AG04450 (cell line): ENCODE data around the gene KIF26B. TPM values are rescaled to one million over a fixed set of nuclear protein-coding genes. Genes with fewer than 3 reads are reported as not detected.
"Not testable (repeated sequence)": the region's sequence is repeated elsewhere in the genome, so short reads cannot be mapped to it uniquely, and the experiment has no call there.

Experiments used
- CTCF ChIA-PET: fragments of 300-600, 350-600 bp; formaldehyde crosslinking; extraction: SDS; loops from one replicate; lab custom pipeline; 2022; ENCODE audit warnings: antibody characterized with exemption, inconsistent platforms; lab: Charles Lee
- POLR2A ChIA-PET: fragments of 350-600 bp; formaldehyde crosslinking; extraction: SDS; loops from one replicate; lab custom pipeline; 2021; ENCODE audit warnings: antibody characterized with exemption, inconsistent platforms; lab: Yijun Ruan, JAX
- DNase-seq: peaks from one replicate; pipeline ENCODE4 v3.0.0-alpha.2; 2011; ENCODE audit warnings: low read depth, low spot score
- H3K27ac ChIP-seq: one replicate; pipeline ENCODE4 v1.5.1; 2012; ENCODE audit warnings: low read depth, low read length, control low read depth
- H3K27me3 ChIP-seq: one replicate; pipeline ENCODE4 v1.6.0; 2012; ENCODE audit warnings: low read length; ENCODE audit not compliant: control insufficient read depth, insufficient read depth
- H3K4me3 ChIP-seq: 2 replicates; pipeline ENCODE4 v1.5.1; 2011; ENCODE audit warnings: mild to moderate bottlenecking, low read depth, low read length, control low read depth
- H3K9me3 ChIP-seq: 2 replicates; pipeline ENCODE4 v1.5.1; 2012; ENCODE audit warnings: low read length; ENCODE audit not compliant: control insufficient read depth, insufficient read depth
- polyA plus RNA-seq: library from polyadenylated mRNA; depleted of rRNA; stranded (reverse); fragments of >200 nt; gene quantifications from 2 replicates; pipeline ENCODE4 v1.2.3, GENCODE V29; 2011
- TF ChIP-seq, protein P1 (sequence below): IDR thresholded peaks from 2 replicates; pipeline ENCODE4 v1.5.1; 2011; ENCODE audit warnings: low read depth, low read length, control low read depth, inconsistent platforms

KIF26B gene
- polyA plus RNA-seq, 1 experiment = 2.4 TPM

DNA sequence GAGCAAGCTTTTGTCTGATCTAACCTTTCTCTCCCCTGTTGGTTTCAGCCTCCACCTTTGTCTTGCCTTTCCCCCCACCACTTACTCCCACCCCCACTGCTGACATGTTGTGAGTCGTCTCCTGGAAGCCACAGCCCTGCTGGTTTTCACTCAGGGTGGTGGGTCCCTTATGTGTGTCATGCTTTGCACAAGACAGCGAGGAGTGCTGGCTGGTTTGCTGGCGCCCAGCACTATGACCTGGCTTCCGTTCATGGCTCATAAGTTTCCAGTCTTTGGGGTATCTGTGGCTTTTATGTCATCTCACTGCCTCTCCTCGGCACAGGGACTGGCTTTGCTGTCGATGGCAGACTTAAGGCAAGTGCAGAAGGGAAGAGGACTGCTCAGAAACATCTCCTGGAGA, 177.7 kb downstream of the KIF26B start:
- POLR2A ChIA-PET = no interaction called here
- peaks cover 3% of the 10 kb centered on the region; the same call in 1 of the 2 replicates for H3K9me3 ChIP-seq
- DNase-seq = no peak
- CTCF ChIA-PET = no interaction called here
- TF ChIP-seq, protein P1, sequence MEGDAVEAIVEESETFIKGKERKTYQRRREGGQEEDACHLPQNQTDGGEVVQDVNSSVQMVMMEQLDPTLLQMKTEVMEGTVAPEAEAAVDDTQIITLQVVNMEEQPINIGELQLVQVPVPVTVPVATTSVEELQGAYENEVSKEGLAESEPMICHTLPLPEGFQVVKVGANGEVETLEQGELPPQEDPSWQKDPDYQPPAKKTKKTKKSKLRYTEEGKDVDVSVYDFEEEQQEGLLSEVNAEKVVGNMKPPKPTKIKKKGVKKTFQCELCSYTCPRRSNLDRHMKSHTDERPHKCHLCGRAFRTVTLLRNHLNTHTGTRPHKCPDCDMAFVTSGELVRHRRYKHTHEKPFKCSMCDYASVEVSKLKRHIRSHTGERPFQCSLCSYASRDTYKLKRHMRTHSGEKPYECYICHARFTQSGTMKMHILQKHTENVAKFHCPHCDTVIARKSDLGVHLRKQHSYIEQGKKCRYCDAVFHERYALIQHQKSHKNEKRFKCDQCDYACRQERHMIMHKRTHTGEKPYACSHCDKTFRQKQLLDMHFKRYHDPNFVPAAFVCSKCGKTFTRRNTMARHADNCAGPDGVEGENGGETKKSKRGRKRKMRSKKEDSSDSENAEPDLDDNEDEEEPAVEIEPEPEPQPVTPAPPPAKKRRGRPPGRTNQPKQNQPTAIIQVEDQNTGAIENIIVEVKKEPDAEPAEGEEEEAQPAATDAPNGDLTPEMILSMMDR = no peak
- H3K27me3 ChIP-seq = no peaks in the 10 kb centered on the region
- H3K4me3 ChIP-seq = no peak overlapping the region
- no peak overlapping the region for H3K27ac ChIP-seq

DNA sequence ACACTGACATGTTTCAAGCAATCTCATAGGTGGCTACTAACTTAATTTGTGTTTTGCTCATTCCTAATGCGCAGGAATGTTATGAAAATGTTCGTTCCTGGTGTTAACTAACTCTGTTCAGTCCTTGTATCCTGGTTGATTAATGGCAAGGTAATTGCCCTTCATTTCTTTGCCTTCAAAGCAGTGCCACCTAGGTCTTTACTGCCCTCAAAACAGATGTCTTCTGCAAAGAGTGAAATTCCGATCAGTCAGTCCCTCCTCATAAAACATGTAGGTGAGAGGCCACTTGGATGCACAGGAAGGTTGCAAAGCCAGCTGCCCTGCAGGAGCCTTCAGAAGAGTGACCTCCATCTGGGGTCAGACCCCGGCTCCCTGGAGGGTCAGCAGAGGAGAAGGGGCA, 179.4 kb downstream of the KIF26B start:
- Histone ChIP-seq H3K9me3 (peaks cover 3% of the 10 kb centered on the region; the same call in 1 of the 2 replicates), H3K27me3 (no peaks in the 10 kb centered on the region), H3K27ac (no peak overlapping the region), H3K4me3 (no peak overlapping the region)
- DNase-seq = no peak
- ChIA-PET POLR2A (no interaction called here), CTCF (no interaction called here)
- TF ChIP-seq, protein P1 = no peak

DNA sequence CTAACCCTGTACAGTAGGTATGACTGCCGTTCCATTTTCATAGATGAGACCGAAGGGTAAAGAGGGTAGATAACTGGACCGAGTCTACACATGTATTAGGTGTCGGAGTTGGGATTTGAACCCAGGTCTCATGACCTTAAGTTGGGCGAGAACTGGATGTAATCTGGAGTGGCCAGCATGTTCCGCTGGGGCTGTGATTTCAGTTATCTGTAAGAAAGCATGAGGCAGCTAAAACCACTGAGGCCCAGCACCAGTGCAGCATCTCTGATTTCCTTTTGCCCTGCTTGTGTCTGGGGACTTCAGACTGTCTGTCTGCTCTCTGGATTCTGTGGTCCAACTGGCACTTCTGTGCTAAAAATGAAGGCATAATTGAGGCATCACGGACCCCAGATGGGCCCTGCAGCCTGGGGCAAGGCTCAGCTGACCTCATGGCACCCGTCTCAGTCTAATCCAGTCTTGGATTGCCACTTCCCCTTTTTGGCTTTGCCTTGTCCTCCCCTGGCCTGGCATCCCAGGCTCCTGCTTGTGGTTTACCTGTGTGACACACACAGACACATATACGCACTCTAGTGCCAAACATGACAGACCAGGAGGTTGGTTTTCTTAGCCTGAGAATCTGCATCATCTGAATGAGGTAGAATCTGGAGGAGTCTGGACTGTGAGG, 180.2 kb downstream of the KIF26B start:
- ChIA-PET CTCF (no interaction called here), POLR2A (no interaction called here)
- Histone ChIP-seq H3K27me3 (no peaks in the 10 kb centered on the region), H3K27ac (no peak overlapping the region), H3K4me3 (no peak overlapping the region), H3K9me3 (peaks cover 3% of the 10 kb centered on the region; the same call in 1 of the 2 replicates)
- TF ChIP-seq, protein P1 = no peak
- no peak for DNase-seq

DNA sequence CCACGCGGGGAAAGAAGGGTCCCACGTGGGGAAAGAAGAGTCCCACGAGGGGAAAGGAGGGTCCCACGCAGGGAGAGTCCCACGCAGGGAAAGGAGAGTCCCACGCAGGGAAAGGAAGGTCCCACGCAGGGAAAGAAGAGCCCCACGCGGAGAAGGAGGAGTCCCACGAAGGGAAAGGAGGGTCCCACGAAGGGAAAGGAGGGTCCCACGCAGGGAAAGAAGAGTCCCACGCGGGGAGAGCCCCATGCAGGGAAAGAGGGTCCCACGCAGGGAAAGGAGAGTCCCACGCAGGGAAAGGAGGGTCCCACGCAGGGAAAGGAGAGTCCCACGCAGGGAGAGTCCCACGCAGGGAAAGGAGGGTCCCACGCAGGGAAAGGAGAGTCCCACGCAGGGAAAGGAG, 180.9 kb downstream of the KIF26B start:
- DNase-seq, H3K4me3 ChIP-seq, CTCF ChIA-PET, H3K9me3 ChIP-seq, H3K27me3 ChIP-seq, H3K27ac ChIP-seq, POLR2A ChIA-PET: not testable (repeated sequence)

DNA sequence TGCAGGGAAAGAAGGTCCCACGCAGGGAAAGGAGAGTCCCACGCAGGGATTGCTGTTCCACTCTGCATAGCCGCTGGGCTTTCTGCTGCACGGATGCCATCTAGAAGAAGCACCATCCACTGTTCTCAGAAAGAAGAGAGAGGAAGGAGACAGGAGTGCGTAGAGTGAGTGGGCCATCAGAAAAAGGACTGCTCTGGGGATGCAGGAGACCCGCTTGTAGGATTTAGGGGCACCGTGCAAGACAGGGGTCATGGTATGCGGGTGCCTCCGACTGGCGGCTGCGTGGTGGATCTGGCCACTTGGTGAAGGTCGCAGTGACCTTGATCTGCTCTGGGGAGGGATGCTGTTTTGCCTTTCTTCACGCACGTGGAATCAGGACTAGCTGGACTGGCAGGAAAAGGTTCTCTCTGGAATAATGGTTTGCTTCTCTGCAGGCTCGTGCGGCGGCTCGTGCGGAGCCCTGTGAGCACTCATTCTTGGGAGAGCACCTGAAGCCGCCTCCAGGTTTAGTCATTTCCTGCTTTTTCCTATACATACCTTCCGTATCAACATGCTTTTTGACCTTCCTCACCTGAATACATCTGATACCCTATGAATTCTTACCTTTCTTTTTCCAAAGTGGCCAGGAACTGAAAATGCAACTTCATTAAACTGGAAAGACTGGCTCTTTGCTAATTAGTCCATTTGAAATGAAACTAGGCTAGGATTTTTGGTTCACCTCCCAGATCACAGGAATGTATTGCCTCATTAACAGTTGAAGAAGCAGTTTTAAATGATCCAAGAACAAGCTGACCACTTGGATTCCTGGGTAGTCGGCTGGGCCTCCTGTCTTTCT, 181.6 kb downstream of the KIF26B start:
- POLR2A ChIA-PET = no interaction called here

DNA sequence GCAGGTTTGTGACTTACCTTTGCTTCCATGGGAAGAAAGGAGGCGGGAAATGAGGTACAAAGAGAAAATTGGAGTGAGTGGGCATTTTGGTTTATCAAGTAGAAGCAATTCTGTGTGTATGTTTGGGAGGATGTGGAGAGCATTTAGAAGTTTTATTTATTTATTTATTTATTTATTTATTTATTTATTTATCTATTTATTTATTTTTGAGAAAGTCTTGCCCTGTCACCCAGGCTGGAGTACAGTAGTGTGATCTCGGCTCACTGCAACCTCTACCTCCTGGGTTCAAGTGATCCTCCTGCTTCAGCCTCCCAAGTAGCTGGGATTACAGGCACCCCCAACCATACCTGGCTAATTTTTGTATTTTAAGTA, 182.2 kb downstream of the KIF26B start:
- DNase-seq, H3K4me3 ChIP-seq, POLR2A ChIA-PET, H3K27me3 ChIP-seq, CTCF ChIA-PET, H3K27ac ChIP-seq, H3K9me3 ChIP-seq: not testable (repeated sequence)

More for the DNA sequence above, 181.6 kb downstream of the KIF26B start:
- DNase-seq = no peak
- H3K4me3 ChIP-seq = no peak overlapping the region
- no peaks in the 10 kb centered on the region for H3K27me3 ChIP-seq
- TF ChIP-seq, protein P1 = no peak
- CTCF ChIA-PET = no interaction called here
- no peak overlapping the region for H3K27ac ChIP-seq
- H3K9me3 ChIP-seq = no peaks in the 10 kb centered on the region
